NCI-H2081 (cell line): ENCODE measurements around the gene TSHZ2.

ENCODE experiments used
- DNase-seq, 2 experiments: peaks; one replicate each; lab custom pipeline; 2025; lab: John Stamatoyannopoulos, UW

Gene TSHZ2

GRCh38 chr20:53030061-53030460 is 57.9 kb downstream of the TSHZ2 start:
- DNase-seq = no peak

DNA sequence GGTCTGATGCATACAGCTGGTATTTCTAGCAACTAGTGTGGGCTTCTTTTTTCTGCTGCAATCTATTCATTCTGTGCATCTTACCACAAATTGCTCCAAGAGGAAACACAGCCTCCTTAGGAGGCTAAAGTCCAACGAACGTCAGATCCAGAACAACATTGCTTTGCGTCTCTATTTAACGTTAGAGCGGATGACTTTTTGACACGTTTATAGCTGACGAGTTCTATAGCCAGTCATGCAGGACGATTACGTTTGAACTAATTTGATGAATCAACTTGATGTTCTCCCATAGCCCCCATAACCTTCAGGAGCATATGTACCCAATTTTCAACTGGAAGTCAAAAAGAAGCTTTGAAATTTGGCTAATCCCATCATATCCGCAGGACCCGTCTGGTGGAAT is 59.9 kb downstream of the TSHZ2 start:
- no peak for DNase-seq

DNA sequence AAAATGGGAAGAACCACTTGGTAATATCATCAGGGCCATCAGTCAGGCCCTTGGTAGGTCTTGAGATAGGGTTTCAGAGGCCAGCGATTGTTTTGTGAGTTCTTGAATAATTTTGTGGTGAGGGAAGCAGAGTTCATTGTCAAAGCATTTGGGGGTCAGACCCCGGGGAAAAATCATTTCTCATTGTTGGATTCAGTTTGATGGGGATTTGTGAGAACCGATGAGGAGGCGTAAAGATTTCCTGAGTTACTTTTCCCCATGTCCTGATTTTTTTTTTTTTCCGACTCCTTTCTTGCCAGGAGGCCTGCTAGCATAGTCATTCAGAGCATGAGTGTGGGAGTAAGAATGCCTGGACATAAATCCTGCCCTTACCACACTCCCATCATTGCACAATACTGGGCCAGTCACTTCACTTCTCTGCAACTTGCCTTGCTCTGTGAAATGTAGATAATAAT is 60.3 kb downstream of the TSHZ2 start:
- no peak for DNase-seq

GRCh38 chr20:53033176-53033575 is 61.0 kb downstream of the TSHZ2 start:
- DNase-seq = no peak

- DNase-seq = peak in 1 of 2 experiments; percentile 16
Measured at GRCh38 chr20:53034899-53035298, 62.7 kb downstream of the TSHZ2 start.

- no peak for DNase-seq
Measured at GRCh38 chr20:53036992-53037391, 64.8 kb downstream of the TSHZ2 start.

GRCh38 chr20:53037621-53038020 is 65.5 kb downstream of the TSHZ2 start:
- DNase-seq = no peak

GRCh38 chr20:53038299-53038698 is 66.1 kb downstream of the TSHZ2 start:
- DNase-seq = no peak

DNA sequence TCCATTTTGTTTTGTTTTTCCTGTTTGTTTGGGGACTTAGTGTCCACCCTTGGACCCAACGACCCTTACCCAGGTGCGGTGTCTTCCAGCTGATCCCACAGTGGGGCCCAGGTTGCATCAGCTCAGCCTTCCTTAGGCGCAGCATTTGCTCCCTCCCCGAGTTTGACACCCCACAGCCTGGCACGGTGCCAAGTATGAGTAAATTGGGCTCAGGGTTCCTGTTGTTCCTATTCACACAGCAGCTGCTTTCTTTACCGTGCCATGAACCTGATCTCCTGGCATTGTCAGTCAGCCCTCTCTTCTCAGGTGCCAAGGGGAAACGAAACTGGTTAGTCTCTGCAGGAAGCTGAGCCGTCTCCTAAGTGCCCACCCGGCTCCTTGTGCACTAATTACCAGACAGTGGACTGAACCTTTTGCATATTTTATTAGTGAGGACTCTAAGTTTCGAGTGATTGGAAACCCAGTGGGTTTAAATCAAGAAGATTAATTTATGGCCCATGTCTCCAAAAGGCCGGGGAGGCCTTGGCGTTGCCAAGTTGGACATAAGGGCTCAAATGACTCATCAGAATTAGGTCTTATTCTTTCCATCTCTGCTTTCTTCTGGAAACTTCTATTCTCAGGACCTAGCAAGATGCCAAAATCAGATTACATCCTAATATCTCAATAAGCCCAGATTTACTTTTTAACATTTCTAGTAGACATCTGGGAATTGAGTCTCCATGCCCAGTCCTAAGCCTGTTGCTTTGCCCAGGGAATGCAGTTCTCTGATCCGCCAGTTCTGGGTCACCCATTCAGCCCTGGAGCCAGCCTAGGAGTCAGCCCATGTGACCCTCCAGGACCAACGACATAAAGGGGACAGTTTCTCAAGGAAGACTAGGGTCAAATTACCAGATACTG is 68.8 kb downstream of the TSHZ2 start:
- peak; percentile 82 to 94 for DNase-seq

DNA sequence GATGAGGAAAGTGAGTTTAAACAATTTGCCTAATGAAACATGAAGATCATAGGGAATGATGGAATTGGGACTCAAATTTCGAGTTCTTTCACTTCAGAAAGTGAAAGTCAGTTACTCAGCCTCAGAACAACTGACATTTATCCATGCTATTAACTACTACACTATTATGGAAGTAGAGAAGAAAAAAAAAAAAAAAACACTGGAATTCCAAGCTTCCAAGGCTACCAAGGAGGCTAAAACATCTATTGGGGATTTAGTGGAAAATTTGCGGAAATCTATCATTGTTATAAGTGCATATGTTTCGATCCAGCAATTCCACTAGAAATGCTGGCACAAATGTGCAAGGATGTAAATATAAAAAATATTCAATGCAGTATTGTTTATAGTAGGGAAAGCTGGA is 70.4 kb downstream of the TSHZ2 start:
- no peak for DNase-seq

DNA sequence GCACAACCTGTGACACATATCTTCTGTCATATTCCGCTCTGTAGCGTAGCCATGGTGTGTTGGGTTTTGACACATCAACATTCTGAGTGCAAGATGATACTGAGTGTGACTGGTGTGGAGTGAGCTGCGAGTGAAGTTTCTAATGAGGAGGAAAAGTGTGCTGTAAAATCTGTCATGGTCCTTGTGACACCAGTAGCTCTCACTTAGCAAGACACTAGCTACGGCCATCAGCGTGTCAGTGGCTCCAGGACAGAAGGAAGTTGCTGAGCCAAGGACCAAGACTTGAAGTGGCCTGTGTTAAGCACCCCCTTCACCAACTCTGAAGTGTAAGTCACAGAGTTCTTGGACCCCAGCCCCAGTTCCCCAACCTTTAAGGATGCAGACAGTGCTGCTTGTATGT is 72.1 kb downstream of the TSHZ2 start:
- DNase-seq = no peak

DNA sequence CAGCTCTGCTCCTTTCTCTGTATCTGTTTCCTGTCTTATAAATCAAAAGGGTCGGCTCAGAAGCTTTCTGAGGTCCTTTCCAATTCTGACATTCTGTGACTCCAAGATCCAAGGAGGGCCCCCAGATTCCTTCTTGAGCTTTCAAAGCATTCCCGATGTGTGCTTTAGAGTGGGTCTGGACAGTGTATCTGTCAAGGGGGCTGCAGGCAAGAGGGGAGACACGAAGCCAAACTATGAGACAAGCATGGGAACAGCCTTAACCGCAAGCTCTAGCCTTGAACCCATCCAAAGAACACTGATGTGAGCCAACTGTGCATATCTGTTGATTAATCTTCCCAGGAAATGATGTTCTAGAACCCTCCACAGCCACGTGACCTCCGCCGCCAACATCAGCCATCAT is 73.8 kb downstream of the TSHZ2 start:
- no peak for DNase-seq

DNA sequence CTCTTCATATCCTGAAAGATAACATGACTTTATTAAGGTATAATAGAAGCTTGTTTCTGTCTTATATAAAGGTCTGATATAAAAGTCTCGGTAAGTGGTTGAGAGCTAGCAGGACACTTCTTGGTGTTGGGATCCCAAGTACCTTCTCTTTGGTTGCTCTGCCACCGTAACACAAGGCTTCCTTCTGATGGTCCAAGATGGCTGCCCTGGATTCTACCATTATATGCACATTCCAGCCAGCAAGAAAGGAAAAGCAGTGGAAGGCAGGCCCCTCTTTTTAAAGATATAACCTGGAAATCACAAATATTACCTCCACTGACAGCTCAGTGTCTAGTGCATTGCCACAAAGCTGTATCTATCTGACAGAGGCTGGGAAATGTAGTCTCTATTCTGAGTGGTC is 75.0 kb downstream of the TSHZ2 start:
- no peak for DNase-seq

DNA sequence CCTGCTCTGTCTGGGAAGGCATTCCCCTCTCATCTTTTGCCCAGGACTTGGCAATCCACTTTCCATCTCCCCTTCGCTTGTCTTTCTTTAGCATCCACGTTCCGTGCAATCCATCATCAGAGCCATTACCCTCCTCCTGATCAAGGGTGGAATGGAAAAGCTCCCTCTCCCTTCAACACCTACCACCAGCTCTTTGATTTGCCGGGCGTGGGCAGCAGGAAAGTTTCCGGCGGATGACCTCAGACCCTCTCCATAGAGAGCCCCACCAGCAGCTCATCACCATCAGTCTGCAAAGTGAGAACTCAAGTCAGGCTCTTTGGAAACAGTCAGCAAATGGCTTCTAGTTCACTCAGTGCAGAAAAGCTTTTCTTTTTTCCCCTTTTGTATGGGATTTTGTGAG is 76.2 kb downstream of the TSHZ2 start:
- DNase-seq = no peak

DNA sequence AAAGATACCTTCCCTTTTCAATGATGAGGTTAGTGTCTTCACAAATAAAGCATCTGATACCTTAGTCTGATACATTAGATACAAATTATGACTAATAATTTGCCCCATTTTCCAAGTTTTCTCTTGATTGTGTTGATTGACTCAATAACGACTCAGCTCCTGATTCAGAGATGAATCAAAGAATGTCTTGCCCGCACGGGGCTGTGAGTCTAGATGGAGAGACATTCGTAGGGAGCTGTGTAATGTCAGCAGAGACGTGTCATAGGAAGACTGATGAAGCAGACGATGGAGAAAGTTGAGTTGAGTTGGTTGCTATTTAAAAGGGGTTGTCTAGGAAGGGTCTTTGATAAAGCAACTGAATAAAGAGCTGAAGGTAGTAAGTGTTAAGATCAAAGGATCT is 78.2 kb downstream of the TSHZ2 start:
- no peak for DNase-seq

GRCh38 chr20:53052380-53052779 is 80.2 kb downstream of the TSHZ2 start:
- DNase-seq = no peak

GRCh38 chr20:53053595-53053994 is 81.4 kb downstream of the TSHZ2 start:
- no peak for DNase-seq

DNA sequence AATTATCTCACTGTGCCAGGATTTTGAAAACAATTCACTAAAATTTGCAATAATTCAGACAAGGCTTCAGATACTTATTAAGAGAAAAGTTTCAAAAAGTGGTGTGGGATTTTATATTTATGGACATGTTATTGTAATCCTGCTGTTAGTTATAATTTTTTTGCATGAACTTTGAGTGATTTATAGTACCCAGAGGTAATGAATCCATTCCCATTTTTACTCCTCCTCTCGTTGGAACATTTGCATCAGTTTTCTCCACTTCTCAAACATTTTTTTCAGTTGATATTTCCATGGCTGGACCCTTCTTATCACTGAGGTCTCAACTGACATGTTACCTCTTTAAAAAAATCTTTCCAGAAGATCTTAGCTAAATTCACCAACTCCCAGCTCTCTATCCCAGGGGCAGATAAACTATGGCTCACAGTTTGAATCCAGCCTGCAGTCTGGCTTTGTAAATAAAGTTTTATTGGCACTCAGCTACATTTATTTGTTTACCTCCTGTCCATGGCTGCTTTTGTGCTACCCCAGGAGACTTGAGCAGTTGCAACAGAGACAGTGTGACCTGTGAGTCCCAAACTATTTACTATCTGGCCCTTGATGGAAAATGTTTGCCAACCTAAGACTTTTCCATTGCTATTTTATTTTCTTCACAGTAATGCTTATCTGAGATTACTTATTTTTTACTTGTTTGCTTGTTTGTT is 83.4 kb downstream of the TSHZ2 start:
- no peak for DNase-seq

DNA sequence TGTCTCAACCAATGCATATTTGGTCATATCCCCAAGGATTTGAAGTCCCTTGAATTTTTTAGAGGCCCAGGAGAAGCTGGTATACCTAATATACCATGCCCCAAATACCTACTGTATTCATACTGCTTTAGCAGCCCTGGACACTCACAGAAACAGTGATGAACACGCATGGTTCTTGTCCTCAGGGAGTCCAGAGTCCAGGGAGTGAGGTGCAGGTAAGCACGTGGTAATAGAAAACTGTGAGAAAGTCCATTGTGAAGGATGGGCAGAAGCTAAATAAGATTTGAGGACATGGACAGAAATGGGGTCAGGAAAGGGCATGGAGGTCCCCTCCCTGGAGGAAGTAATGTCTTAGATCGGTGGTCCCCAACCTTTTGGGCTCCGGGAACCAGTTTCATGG is 85.4 kb downstream of the TSHZ2 start:
- DNase-seq = no peak

GRCh38 chr20:53059848-53060247 is 87.7 kb downstream of the TSHZ2 start:
- no peak for DNase-seq

DNA sequence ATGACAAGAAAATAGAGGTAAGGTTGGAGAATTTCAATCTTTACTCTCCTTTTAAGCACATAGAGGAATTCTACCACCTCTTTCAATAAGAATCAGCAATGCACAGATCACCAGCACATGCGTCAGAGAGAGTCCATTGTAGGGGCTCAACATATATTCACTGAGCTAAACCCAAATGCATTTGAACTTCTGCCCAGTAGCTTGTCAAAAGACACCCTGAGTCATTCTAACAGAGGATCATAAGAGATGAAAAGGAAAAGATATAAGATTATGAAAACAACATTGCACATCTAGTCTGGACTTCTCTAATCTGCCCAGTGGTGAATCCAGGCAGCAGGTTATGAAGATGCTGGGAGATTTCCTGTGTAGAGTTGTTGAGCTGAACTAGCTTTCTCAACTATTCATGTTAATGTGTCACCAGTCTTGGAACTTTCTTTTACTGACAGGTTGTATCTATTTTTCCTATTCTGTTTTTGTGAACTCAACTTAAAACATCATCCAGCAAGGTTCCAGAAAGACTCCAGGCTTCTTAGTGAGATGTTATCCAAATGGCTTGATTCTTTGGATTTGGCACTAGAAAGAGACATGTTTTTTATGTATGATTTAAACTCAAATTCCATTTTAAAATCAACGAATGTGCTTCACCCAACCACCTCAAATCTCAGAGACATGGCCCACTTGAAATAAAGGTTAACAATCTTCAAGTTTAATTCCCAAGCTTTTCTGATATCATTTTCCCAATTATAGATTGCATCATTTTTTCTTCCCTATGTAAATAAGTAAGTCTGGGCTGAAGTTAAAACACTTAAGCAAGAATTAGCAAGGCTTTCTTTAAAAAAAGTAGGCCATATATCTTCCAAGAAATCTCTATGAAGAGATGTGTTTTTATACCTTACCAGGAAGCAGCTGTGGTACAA is 89.3 kb downstream of the TSHZ2 start:
- DNase-seq = no peak

- DNase-seq = no peak
Measured at GRCh38 chr20:53064935-53065334, 92.8 kb downstream of the TSHZ2 start.
